GM19455 (cell line): Measurements from ENCODE around the gene SCRN1.
"Not testable (repeated sequence)": the region's sequence is repeated elsewhere in the genome, so short reads cannot be mapped to it uniquely, and the experiment has no call there.

Experiments used
- ATAC-seq: cut with Tn5 transposase; IDR thresholded peaks from one replicate; pipeline ENCODE4 v1.9.1; 2021; ENCODE audit not compliant: unreplicated experiment

SCRN1 gene

DNA sequence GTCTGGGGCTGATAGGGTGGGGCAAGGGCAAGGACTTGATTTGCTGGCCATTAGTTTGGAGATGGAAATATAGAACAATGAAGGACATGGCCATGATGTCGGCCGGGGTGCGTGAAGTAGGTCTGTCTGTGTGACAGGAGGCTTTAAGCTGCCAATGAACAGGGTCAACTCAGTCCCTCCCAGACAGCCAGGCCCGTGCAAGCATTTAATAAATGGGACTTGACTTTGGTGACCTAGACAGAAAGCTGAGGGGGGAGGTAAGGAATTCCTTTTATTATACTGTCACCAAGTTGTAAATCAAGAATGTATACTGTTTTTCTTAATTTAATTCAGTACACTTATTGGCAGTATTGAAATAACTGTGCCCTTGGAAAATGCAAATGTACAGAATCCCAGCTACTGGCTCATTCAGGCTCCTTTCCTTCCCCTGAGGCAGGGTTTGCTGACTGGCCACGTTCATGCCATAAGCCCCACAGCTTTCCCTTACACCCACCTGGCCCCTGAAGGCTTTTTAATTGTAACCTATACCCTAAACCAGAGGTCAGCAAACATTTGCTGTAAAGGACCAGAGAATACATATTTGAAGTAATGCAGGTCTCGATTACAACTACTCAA lies 96.1 kb downstream of the SCRN1 start:
- no peak for ATAC-seq

DNA sequence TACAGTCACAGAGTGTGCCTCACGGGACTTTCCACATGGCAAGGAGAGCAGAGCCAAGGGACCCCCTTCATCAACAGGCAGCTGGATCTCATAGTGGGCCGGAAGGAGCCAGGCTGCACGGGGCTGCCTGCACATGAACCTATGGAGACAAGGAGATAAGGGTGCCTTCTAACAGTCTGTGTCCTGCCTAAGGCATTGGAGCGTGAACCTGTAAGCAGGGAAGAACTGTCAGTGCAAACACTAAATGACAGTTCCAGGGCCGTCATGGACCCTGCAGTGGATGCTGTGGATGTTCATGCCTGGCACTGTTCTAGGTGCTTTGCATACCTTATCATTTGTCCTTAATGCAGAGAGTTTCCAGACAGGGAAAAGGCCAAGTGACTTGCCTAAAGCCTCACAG lies 97.4 kb downstream of the SCRN1 start:
- no peak for ATAC-seq

DNA sequence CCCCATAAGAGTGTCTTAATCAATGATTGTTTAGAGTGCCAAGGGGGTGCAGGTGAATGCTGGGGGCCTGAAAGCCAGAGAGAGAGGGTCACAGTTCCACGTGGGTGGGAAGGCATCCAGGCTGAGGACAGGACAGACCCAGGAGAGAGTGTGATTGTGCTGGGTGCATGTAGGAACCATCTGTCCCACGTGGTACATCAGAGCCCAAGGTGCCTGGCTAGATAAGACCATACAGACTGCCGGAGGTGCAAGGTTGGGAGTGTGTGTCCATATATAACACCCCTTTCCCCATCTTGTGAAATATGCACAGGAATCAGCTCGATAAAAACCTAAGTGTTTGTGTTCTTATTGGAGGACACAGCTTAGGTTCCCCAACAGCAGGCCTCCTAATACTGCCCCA lies 97.8 kb downstream of the SCRN1 start:
- ATAC-seq: no peak

DNA sequence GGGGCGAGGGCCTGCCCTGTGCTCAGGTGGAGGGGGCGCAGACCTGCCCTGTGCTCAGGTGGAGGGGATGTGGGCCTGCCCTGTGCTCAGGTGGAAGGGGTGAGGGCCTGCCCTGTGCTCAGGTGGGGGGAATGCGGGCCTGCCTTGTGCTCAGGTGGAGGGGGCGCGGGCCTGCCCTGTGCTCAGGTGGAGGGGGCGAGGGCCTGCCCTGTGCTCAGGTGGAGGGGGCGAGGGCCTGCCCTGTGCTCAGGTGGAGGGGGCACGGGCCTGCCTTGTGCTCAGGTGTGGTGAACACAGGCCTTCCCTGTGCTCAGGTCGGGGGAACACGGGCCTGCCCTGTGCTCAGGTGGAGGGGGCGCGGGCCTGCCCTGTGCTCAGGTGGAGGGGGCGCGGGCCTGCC lies 98.8 kb downstream of the SCRN1 start:
- not testable (repeated sequence) for ATAC-seq

DNA sequence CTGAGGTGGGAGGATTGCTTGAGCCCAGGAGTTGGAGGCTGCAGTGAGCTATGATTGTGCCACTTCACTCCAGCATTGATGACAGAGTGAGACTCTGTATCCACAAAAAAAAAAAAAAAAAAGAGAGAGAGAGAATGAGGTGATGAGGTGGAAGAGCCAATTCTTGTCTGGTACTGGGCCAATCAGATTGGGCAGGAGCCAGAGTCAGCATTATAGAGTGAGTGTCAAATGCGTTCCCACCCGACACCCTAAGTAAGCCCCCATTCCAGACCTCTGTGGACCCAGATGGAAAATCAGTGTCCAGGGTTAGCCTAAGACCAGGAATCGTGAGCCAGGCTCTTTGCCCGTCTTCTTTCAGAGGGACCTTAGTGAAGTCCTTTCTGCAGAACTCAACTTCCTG lies 99.3 kb downstream of the SCRN1 start:
- no peak for ATAC-seq

DNA sequence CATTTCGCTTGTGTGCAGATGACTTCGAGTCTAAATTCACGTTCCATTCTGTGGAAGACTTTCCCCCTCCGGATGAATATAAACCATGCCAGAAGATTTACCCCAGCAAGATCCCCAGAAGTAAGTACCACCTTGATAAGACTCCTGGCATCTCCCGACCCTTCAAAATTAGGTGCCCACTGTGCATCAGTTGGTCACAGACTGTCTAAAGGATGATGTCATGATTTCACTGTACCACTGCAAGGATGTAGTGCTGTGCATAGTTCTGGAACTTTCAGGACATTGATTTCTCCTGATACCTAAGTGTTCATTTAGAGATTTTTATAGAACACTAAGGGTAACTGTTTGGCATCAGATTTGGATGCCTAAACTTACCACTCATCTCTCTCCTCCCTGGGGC lies 100.3 kb downstream of the SCRN1 start:
- ATAC-seq: no peak

DNA sequence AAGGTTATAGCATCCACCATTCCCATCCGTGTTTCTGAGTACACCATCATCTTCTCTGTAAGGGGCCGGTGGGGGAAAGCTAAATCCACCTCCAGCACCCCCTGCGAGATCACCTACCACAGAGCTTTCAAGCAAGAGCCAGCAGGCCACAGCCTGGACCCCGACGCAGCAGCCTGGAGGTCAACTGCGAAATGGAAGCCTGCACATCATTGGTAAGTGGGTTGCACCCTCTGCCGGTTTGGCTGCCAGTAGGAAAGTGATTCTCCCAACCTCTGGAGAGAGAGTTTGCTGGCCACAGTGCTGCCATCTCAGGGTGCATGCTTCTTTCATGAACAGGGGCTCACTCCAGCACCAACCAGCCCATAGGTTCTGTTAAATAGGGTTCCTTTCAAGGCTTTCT lies 101.6 kb downstream of the SCRN1 start:
- no peak for ATAC-seq

DNA sequence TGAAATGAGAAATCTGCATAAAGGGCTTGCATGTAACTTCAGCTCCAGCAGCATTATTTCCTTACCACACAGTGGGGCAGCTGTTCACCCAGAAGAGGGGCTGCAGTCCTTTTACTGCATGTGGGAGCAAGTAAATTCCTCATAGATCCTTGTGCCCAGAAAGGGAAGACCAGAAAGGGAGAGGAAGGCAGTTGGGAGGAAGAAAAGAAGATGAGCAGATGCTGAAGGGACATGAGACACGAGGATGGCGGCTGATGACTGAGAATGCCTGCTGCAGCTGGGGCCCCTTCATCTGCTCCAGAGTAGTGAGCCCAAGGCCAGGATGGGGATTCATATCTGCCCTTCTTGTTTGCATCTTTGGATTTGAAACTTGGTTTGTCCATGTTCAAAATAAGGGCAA lies 102.8 kb downstream of the SCRN1 start:
- ATAC-seq: no peak

DNA sequence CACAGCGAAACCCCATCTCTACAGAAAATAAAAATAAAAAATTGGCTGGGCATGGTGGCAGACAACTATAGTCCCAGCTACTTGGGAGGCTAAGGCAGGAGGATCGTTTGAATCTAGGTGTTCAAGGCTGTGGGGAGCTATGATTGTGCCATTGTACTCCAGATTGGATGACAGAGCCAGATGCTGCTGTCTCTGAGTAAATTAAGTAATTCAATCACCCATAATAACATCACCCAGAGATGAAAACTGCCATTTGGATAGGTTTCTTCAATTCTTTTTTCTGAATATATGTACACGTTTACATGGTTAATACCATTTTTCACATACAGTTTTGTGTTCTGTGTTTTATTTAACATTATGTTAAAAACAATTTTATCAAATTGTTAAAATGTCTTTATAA lies 104.0 kb downstream of the SCRN1 start:
- no peak for ATAC-seq

DNA sequence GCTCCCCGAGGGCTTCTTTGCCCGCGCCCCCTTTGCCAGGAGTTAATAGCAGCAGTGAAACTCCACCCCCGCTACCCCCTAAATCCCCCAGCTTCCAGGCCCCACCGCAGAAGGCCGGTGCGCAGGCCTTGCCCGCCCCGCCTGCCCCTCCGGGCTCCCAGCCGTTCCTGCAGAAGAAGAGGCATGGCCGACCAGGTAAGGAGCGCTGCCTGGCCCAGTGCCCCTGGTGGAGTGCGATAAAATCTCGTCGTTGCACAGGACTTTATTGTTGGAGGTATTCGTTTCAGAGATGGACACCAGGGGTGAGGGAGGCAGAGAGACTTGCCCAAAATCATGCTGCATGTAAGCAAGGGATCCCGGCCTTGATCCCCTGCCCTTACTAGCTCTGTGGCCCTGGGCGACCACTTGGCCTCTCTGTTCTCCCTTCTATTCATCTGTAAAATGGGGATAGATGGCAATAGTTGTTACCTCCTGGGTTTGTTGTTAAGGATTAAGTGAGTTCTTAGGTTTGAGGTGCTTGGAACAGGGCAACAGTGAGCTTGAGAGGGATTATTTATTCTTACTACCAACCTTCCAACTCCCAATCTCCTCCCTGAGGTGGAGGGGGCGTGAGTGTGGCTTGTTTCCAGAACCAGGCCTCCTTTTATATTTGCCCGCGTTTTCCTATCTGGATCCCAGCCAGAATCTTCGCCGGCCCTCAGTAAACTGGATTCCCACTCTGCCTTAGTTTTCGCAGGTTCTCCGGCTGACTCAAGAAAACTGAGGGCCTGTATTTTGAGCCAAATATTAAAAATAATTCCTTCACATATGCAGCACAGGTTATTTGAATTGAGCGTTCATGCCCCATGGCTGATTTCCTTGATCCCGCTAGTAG lies 105.0 kb downstream of the SCRN1 start:
- no peak for ATAC-seq

DNA sequence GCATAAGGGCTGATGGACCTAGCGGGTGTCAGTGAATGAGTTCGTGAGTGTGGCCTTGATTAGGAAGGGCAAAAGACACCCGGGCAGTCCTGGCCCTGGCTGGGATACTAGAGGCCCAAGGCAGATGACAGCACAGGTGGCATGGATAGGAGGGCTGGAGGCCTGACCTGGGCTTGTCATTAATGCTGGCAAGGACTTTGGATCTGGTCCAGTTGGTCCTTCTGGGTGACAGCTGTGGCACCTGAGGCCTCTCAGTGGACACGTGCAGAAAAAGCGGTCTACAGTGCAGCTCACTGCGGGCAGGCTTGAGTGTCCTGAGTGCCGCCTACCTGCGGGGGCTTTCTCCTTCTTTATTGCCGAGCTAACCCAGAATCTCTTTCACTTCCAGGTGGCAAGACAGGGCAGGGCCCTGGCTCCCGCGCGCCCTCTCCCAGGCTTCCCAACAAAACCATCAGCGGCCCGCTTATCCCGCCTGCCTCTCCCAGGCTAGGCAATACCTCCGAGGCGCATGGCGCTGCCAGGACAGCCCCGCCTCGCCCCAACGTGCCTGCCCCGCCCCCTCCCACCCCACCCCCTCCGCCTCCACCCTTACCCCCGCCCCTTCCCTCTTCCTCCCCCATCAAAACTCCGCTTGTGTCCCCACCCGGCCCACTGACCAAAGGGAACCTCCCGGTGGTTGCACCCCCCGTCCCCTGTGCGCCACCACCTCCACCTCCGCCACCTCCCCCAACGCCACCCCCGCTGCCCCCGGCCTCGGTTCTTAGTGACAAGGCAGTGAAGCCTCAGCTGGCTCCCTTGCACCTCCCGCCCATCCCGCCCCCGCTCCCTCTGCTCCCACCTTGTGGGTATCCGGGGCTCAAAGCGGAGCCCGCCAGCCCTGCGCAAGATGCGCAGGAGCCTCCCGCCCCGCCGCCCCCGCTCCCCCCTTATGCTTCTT lies 105.9 kb downstream of the SCRN1 start:
- ATAC-seq: no peak

DNA sequence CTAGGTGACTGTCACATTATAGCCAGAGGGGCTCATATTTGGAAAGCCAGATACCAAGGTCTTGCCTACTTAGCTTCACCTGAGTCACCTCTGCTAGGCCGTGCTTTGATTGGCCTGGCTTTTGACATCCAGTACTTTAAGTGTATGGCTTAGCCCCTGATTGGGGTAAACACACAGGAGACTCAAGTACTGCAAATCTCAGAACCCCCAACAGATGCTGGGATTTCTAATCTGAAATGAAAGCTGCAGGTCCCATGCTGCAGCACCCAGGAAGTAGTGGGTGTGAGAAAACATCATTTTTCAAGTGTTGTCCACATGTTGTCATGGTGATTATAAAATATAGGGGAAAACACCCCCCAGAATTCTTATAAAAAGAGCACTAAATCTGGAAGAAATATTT lies 107.1 kb downstream of the SCRN1 start:
- ATAC-seq: no peak

DNA sequence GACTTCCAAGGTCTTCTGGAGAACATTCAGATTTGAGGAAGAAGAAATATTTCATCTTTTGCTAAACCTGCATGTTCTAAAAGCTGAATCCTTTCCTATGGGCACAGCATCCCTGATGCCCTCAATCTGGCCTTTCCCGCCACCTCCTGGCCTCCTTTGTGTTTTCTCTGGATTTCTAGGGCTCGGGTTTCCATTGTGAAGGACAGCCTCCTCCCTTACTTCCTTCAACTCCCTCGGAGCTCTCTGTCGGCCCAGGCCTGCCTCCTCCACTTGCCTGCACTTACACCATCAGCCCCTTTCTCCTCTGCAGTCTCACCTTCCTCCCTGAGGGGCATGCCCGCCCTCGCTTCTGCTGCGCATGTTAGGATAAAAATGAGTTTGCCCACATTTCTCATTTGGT lies 107.9 kb downstream of the SCRN1 start:
- ATAC-seq: no peak

DNA sequence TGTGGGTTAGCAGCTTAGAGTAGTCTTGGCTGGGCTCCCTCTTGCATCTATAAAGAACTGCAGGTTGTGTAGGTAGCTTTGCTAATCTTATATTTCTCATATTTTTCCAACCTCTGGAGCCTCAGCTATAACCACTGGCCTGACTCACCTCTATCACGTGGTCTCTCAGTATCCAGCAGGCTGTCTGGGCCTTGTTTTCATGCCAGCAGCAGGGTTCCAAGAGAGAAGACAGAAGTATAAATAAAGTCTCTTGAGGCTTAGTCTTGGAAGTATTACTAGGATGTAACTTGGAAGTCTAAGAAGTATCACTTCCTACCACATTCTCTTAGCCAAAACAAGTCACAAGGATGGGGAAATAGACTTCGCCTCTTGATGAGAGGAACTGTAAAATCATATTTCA lies 110.0 kb downstream of the SCRN1 start:
- no peak for ATAC-seq

DNA sequence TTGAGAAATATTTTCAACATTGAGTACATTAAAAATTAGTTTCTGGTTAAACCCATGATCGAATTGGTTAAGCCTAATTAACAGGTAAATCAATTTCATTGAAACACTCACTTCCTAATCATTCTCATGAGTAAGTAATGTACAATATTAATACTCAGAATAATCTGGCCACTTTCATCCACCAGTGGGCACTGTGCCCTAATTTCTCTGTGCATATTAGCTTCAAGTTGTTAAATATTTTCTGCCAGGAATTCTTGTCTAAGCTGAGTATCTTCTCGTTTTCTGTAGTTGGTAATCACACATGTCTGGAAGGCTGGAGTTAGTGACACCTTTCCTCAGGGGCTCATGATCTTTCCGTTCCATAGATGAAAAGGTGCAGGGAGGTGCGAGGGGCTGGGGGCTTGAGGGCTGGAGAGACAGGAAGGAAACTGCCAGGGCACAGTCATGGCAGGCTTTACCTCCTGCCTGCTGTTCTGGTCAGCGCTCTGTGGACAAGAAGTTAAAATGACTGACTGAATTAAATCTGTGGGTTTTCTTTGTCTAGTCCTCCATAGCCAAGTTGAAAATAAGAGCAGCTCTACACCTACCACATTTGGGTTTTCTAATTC lies 111.4 kb downstream of the SCRN1 start:
- ATAC-seq: no peak

DNA sequence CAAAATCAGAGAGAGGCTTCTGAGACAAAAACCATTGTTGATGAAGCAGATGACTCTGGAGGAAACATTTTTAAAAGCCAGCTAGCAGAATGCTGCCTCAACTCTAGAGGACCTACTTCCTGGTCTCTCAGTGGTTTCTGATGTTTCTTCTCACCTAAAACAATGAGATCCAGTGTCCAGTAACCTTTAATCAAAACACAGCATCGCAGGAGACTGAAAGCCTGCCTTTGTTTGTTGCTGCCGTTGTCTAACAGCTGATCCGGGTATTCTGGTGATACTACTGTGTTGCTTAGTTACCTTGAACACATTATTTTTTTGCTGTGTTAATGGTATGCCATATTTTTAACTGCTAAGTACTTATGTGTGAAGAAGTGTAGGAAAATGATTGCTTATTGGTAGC lies 112.4 kb downstream of the SCRN1 start:
- no peak for ATAC-seq

DNA sequence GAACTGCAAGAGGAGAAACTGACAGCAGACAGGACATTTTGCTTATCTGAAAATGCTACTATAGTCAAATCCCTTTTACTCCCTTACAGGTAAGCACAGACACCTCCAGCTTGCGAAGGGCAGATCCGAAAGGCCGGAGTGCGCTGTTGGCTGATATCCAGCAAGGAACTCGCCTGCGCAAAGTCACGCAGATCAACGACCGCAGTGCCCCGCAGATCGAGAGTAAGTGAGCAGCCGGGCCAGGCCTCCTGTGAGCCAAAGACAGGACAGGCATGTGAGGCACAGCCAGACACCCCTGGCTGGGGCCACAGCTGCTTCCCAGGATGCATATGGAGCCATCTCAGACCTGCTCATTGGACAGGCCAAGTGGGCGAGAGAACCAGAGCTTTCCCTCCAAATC lies 113.9 kb downstream of the SCRN1 start:
- no peak for ATAC-seq

DNA sequence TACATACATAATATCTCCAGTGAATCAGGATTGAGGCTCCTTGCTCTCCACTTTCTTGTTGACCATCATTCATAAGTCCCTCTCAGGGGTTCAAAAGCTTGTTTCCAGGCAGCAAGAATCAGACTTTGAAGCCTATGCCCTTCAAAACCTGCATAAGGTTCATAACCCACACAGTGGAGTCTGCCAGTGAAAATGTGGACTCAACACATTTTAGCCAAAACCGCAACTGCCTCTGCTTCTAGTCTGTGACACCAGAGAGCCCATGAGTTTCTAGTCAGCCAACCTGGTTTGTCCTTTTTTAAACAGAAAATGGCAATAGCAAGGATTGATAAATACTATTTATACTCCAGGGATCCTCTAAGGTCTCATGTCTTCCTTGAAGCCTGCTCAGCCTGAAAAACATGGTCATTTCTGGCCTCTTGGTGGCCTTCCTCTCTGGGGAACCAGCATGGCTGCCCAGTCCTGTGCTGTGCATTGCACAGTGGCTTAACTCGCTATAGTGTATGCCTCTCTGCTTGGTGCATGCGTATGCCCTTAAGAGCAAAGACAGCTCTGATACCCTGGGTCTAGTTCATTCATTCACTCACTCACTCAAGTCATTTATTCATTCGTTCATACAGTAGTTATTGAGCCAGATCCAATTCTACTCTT lies 115.8 kb downstream of the SCRN1 start:
- ATAC-seq: no peak

DNA sequence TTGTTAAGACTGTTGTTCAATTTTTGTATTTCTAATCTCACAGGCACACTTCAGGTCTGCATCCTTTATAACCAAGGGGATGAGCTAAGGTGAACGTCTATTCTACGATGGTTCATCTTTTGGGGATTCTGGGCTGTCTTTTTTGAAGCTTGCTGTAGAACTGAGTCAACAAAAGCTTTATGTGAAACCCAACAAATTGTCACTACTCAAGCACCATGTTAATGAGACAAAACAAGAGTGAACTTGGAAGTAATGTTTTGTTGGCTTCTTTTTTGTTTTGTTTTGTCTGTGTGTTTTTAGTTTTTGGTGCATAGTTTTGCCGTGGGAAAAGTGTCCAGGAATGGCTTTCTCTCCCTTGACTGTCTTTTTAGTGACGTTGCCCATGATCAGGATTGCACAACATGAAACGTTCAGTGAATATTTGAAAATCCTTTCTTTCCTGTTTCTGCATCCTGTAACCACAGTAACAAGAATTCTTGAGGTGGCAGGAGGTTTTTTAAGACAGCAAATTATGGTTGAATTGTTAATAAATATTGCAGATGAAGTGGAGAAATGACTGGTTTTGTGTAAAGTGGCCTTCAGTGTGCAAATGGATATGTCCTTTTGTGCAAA lies 117.7 kb downstream of the SCRN1 start:
- ATAC-seq: no peak
